HCT116 (cell line): ENCODE data around the gene SLC13A4. TPM values are rescaled to one million over a fixed set of nuclear protein-coding genes. Genes with fewer than 3 reads are reported as not detected.

ENCODE experiments used
- ATAC-seq: fragments of 200-7000 bp; cut with Tn5 transposase; 2 replicates; pipeline ENCODE4 v1.9.1; 2020; ENCODE audit warnings: mild to moderate bottlenecking, moderate library complexity
- BruUV-seq: library from RNA; stranded (reverse); fragments of 400-500 nt; replicated peaks from 2 replicates; lab custom pipeline; 2021; lab: Mats Ljungman, UMichigan
- CTCF ChIA-PET: fragments of 300-600 bp; sonication (Branson Sonifier 250); formaldehyde crosslinking; loops from one replicate; lab custom pipeline; 2021; ENCODE audit warnings: antibody characterized with exemption; lab: Charles Lee
- POLR2A ChIA-PET: fragments of 300-600, 350-600 bp; sonication (Branson Sonifier 250); formaldehyde crosslinking; loops from one replicate; lab custom pipeline; 2021; ENCODE audit warnings: antibody characterized with exemption; lab: Charles Lee
- RAD21 ChIA-PET, 2 experiments: fragments of 300-600 bp; sonication (Branson Sonifier 250); formaldehyde crosslinking; loops; one replicate each; lab custom pipeline; 2023; ENCODE audit warnings: low total read pairs in 2 of 2; ENCODE audit not compliant: uncharacterized antibody in 2 of 2, unreplicated experiment in 2 of 2, low non-redundant PET in 1 of 2; lab: Charles Lee
- DNase-seq: peaks from one replicate; pipeline ENCODE4 v3.0.0-alpha.2; 2010; ENCODE audit warnings: low read depth, low spot score
- H2AFZ ChIP-seq: fragments of 200-600 bp; shearing (Covaris generic), sonication (generic); 2 replicates; pipeline ENCODE4 v1.6.1; 2017; ENCODE audit warnings: low read depth, mixed run types, mixed read lengths, antibody characterized with exemption, low read length; ENCODE audit not compliant: poor library complexity, severe bottlenecking
- H3K27ac ChIP-seq: 2 replicates; pipeline ENCODE4 v1.5.1; 2012; ENCODE audit warnings: low read depth, low read length
- H3K27me3 ChIP-seq: fragments of 200-600 bp; sonication (generic); 2 replicates; pipeline ENCODE4 v1.6.1; 2016; ENCODE audit warnings: mixed run types, low read length, mixed read lengths; ENCODE audit not compliant: insufficient read depth
- H3K36me3 ChIP-seq, 2 experiments: fragments of 200-500 bp in 1 of 2; fragments of 200-600 bp in 1 of 2; sonication (Bioruptor generic) in 1 of 2; sonication (generic) in 1 of 2; 2 replicates each; pipeline versions ENCODE4 v1.5.1 to v1.6.1; 2014 to 2016; ENCODE audit warnings: low read length in 2 of 2, inconsistent platforms in 1 of 2, mixed read lengths in 1 of 2, mixed run types in 1 of 2; ENCODE audit not compliant: insufficient read depth in 2 of 2, control insufficient read depth in 1 of 2
- H3K4me1 ChIP-seq, 2 experiments: fragments of 200-600 bp in 1 of 2; sonication (generic) in 1 of 2; 2 replicates each; pipeline versions ENCODE4 v1.5.1 to v1.6.1; 2012 to 2017; ENCODE audit warnings: low read length in 2 of 2, inconsistent platforms in 1 of 2, mild to moderate bottlenecking in 1 of 2, mixed read lengths in 1 of 2, mixed run types in 1 of 2, moderate library complexity in 1 of 2; ENCODE audit not compliant: insufficient read depth in 2 of 2, control insufficient read depth in 1 of 2
- H3K4me2 ChIP-seq: fragments of 200-600 bp; sonication (generic); 2 replicates; pipeline ENCODE4 v1.6.1; 2017; ENCODE audit warnings: mixed run types, low read length, mixed read lengths
- H3K4me3 ChIP-seq, 2 experiments: fragments of 200-600 bp in 1 of 2; sonication (generic) in 1 of 2; replicated peaks in 1 of 2; 2 replicates each; pipeline ENCODE4 v1.5.1; 2011 to 2016; ENCODE audit warnings: low read length in 2 of 2, control low read depth in 1 of 2, low read depth in 1 of 2, mild to moderate bottlenecking in 1 of 2, mixed read lengths in 1 of 2, mixed run types in 1 of 2
- H3K79me2 ChIP-seq: fragments of 200-600 bp; sonication (generic); 2 replicates; pipeline ENCODE4 v1.6.1; 2017; ENCODE audit warnings: mild to moderate bottlenecking, mixed run types, low read length, moderate library complexity, mixed read lengths; ENCODE audit not compliant: insufficient read depth
- H3K9ac ChIP-seq: fragments of 200-600 bp; sonication (generic); 2 replicates; pipeline ENCODE4 v1.6.1; 2016; ENCODE audit warnings: low read length, mixed read lengths
- H3K9me2 ChIP-seq: fragments of 200-600 bp; sonication (generic), shearing (Covaris generic); 2 replicates; pipeline ENCODE4 v1.6.1; 2017; ENCODE audit warnings: mixed run types, mild to moderate bottlenecking, moderate library complexity; ENCODE audit not compliant: insufficient read depth
- H3K9me3 ChIP-seq, 2 experiments: fragments of 200-500 bp in 1 of 2; fragments of 200-600 bp in 1 of 2; sonication (Bioruptor generic) in 1 of 2; sonication (generic) in 1 of 2; 2 replicates each; pipeline ENCODE4 v1.6.1; 2014 to 2017; ENCODE audit warnings: low read length in 2 of 2, mixed read lengths in 2 of 2, inconsistent platforms in 1 of 2, low read depth in 1 of 2, mild to moderate bottlenecking in 1 of 2, mixed run types in 1 of 2, moderate library complexity in 1 of 2; ENCODE audit not compliant: control insufficient read depth in 1 of 2, insufficient read depth in 1 of 2
- H4K20me1 ChIP-seq: fragments of 200-600 bp; sonication (generic), shearing (Covaris generic); 2 replicates; pipeline ENCODE4 v1.6.1; 2017; ENCODE audit warnings: mixed run types, mild to moderate bottlenecking, moderate library complexity; ENCODE audit not compliant: insufficient read depth
- CEBPB ChIP-seq: IDR thresholded peaks from 2 replicates; pipeline ENCODE4 v1.6.1; 2012; ENCODE audit warnings: low read depth
- EGR1 ChIP-seq: IDR thresholded peaks from 2 replicates; pipeline ENCODE4 v1.6.1; 2012; ENCODE audit warnings: low read depth
- JUND ChIP-seq: IDR thresholded peaks from 2 replicates; pipeline ENCODE4 v1.6.1; 2012
- MAX ChIP-seq: IDR thresholded peaks from 2 replicates; pipeline ENCODE4 v1.6.1; 2012
- POLR2A ChIP-seq: IDR thresholded peaks from 2 replicates; pipeline ENCODE4 v1.7.0; 2011; ENCODE audit warnings: borderline replicate concordance; ENCODE audit not compliant: insufficient read depth, insufficient read length; ENCODE audit errors: extremely low read depth
- SP1 ChIP-seq: IDR thresholded peaks from 2 replicates; pipeline ENCODE4 v1.6.1; 2012; ENCODE audit warnings: low read depth
- intact Hi-C: fragments of 100-400 bp; cut with micrococcal nuclease; formaldehyde crosslinking; loops from 2 replicates; pipeline ENCODE4 v1.10.0; 2022
- total RNA-seq: library from RNA; stranded (reverse); gene quantifications from one replicate; pipeline ENCODE4 v1.2.1, GENCODE V29; 2021; ENCODE audit not compliant: unreplicated experiment
- TF ChIP-seq, protein P1 (sequence below), 3 experiments: fragments of 200-600 bp in 1 of 3; sonication (generic) in 1 of 3; IDR thresholded peaks in 2 of 3; conservative IDR thresholded peaks in 1 of 3; 2 replicates each; pipeline ENCODE4 v1.5.1; 2012 to 2017; ENCODE audit warnings: low read depth in 2 of 3, low read length in 2 of 3, antibody characterized with exemption in 1 of 3, borderline replicate concordance in 1 of 3, control low read depth in 1 of 3, mild to moderate bottlenecking in 1 of 3, mixed read lengths in 1 of 3, mixed run types in 1 of 3, moderate library complexity in 1 of 3; ENCODE audit not compliant: insufficient read depth in 1 of 3

SLC13A4 gene
- total RNA-seq, 1 experiment from 2014 or later = 0.30 TPM

DNA sequence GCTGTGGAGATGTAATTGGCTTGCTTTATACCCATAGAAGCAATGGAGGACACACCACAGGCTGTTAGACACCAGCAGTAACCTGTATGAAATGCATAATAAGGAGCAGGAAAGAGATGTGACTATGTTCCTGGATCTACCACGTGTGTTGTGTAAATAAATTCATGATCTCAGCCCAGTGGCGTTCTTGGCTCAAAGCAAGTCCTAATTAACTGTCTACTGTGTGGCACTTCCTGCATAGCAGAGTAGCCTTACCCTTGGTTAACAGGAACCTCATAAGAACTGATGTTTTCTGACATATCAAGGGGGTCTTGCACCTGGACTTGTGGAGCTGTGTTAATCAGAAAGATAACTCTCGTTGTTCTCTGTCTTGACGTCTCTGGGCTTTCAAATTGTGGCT, 46.3 kb upstream of the SLC13A4 start:
- H3K27ac ChIP-seq = no peak overlapping the region
- ATAC-seq = peak; percentile 32; the same call in 1 of the 2 replicates

More for the DNA sequence above, 46.3 kb upstream of the SLC13A4 start:
- CTCF ChIA-PET = no interaction called here
- peak overlapping the region; percentile 24; the same call in 1 of the 2 replicates for H3K4me2 ChIP-seq
- RAD21 ChIA-PET = no interaction called here
- TF ChIP-seq, protein P1, sequence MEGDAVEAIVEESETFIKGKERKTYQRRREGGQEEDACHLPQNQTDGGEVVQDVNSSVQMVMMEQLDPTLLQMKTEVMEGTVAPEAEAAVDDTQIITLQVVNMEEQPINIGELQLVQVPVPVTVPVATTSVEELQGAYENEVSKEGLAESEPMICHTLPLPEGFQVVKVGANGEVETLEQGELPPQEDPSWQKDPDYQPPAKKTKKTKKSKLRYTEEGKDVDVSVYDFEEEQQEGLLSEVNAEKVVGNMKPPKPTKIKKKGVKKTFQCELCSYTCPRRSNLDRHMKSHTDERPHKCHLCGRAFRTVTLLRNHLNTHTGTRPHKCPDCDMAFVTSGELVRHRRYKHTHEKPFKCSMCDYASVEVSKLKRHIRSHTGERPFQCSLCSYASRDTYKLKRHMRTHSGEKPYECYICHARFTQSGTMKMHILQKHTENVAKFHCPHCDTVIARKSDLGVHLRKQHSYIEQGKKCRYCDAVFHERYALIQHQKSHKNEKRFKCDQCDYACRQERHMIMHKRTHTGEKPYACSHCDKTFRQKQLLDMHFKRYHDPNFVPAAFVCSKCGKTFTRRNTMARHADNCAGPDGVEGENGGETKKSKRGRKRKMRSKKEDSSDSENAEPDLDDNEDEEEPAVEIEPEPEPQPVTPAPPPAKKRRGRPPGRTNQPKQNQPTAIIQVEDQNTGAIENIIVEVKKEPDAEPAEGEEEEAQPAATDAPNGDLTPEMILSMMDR (IDR thresholded peaks at IDR 0.05 in 2 of 3, conservative IDR thresholded peaks at IDR 0.05 in 1 of 3; ENCODE audit: borderline replicate concordance in 1 of 3, insufficient read depth in 1 of 3, low read depth in 2 of 3, low read length in 2 of 3) = no peak
- no peak for TF ChIP-seq CEBPB
- peak; percentile 32; the same call in 1 of the 2 replicates for TF ChIP-seq SP1
- TF ChIP-seq JUND = peak; percentile 26; the same call in 1 of the 2 replicates
- TF ChIP-seq EGR1 = no peak
- peak; percentile 61 for TF ChIP-seq MAX
- no peak for TF ChIP-seq POLR2A
- TF ChIP-seq, all 23 proteins: peak for 3
- intact Hi-C loops = no loop called here
- no peaks in the 10 kb centered on the region for H3K36me3 ChIP-seq
- peaks cover 0 to 4% of the 10 kb centered on the region in 2 experiments; a peak in 2 of 4 replicates for H3K9me3 ChIP-seq
- POLR2A ChIA-PET = no interaction called here
- H3K9me2 ChIP-seq = no peaks in the 10 kb centered on the region
- no peak overlapping the region for H3K9ac ChIP-seq
- DNase-seq = no peak
- H3K4me3 ChIP-seq = no peak overlapping the region
- no peaks in the 10 kb centered on the region for H3K79me2 ChIP-seq
- H4K20me1 ChIP-seq = no peaks in the 10 kb centered on the region
- peak overlapping the region; percentile 24 for H2AFZ ChIP-seq
- peaks cover 0 to 8% of the 10 kb centered on the region in 2 experiments; a peak in 2 of 4 replicates for H3K4me1 ChIP-seq
- H3K27me3 ChIP-seq = no peaks in the 10 kb centered on the region
- BruUV-seq = no TSS peak
